Naive thymus-derived CD8-positive, alpha-beta T cell (primary cell): Measurements from ENCODE around the gene HMG20A. TPM values are rescaled to one million over a fixed set of nuclear protein-coding genes. Genes with fewer than 3 reads are reported as not detected.

Experiments
- ATAC-seq, 2 donors: fragments of 150-1000 bp; cut with Tn5 transposase in 1 of 2; sonication (Bioruptor Pico), chemical (Tn5 transposase) in 1 of 2; 1 replicate in 1 of 2; 2 replicates in 1 of 2; pipeline ENCODE4 v1.10.0; 2021; ENCODE audit warnings: mild to moderate bottlenecking in 2 of 2, moderate library complexity in 2 of 2
- POLR2A ChIA-PET: fragments of 350-600 bp; sonication (Branson Sonifier 250); formaldehyde crosslinking; loops from one replicate; lab custom pipeline; 2021; ENCODE audit warnings: antibody characterized with exemption; lab: Charles Lee
- DNase-seq, 10 donors: peaks; one replicate each; pipeline versions ENCODE4 v3.0.0 to v3.0.0-alpha.2; 2020 to 2022
- H3K27ac Mint-ChIP-seq, 10 donors: one replicate each; pipeline ENCODE4 v1.8.0; 2020 to 2022; ENCODE audit warnings: mild to moderate bottlenecking in 10 of 10, mixed read lengths in 10 of 10, moderate library complexity in 4 of 10, inconsistent platforms in 1 of 10
- H3K27me3 Mint-ChIP-seq, 5 donors: one replicate each; pipeline ENCODE4 v1.8.0; 2021 to 2022; ENCODE audit warnings: mixed read lengths in 5 of 5
- H3K36me3 Mint-ChIP-seq, 3 donors: one replicate each; pipeline ENCODE4 v1.8.0; 2020 to 2022; ENCODE audit warnings: mixed read lengths in 3 of 3, mild to moderate bottlenecking in 2 of 3, inconsistent platforms in 1 of 3
- H3K4me1 Mint-ChIP-seq, 4 donors: one replicate each; pipeline ENCODE4 v1.8.0; 2021 to 2022; ENCODE audit warnings: mixed read lengths in 4 of 4
- H3K4me3 Mint-ChIP-seq, 10 donors: one replicate each; pipeline ENCODE4 v1.8.0; 2020 to 2022; ENCODE audit warnings: mild to moderate bottlenecking in 10 of 10, mixed read lengths in 10 of 10, moderate library complexity in 6 of 10, inconsistent platforms in 1 of 10
- H3K9me3 Mint-ChIP-seq, 9 donors: one replicate each; pipeline ENCODE4 v1.8.0; 2020 to 2022; ENCODE audit warnings: mixed read lengths in 9 of 9, mild to moderate bottlenecking in 3 of 9, inconsistent platforms in 1 of 9, moderate library complexity in 1 of 9
- polyA plus RNA-seq, 3 donors: library from polyadenylated mRNA; unstranded; fragments of 300-500 nt; fragmentation: Illumina TruSeq; gene quantifications; one replicate each; pipeline ENCODE4 v1.2.3, GENCODE V29; 2021
- total RNA-seq, 8 experiments: library from RNA in 2 of 8; stranded (reverse) in 2 of 8; gene quantifications; one replicate each; pipeline ENCODE4 v1.2.3 and lab custom pipeline; 2021 to 2026

HMG20A gene
- total and polyA plus RNA-seq, 5 experiments from 2014 or later, result 28.7 to 72.4 (median 35.7) TPM

DNA sequence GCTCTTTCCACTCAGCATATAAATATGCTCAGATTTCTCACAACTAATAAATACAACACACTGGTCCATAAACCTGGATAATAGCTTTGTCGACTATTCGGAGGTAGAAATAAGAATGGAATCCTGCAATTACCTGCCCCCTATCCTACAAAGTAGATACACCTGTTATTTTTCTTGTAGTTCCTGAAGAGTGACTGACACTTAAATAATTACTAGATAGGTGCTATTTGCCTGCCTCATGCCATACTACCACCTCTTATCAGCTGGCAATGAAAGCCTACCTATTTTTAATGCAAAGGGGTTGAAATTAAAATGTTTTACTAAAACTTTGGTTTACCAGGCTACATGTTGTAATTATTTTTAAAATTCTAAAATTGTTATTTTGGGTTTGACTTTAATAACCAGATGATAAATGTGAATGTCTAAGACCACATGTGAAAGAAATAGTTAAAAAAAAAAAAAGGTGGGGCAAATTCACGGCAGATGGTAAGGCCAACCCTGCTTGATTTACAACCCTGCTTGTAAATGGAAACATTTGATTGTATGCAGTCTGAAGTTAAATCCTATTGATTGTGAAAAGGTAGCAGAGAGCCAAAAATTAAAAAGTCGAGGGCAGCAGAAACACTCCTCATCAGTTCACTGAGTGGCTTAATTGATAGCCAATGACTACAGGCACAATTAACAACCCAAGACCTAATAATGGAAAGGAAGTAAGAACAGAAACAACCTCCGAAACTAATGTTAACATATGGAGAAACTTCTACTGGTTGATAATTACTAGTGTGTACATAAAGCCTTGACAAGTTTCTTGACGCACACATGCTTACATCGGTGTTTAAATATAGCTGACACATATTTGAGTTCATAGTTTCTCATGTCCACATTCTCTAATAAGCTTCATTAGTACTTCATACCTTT, 9.7 kb upstream of the HMG20A start:
- H3K27me3 Mint-ChIP-seq, result no peaks in the 10 kb centered on the region
- no peaks in the 10 kb centered on the region for H3K36me3 Mint-ChIP-seq
- POLR2A ChIA-PET, result interaction anchor here (2.6 kb wide), 1 partner anchor 8 kb away, joined by 16 read pairs; the partner anchor contains the start of gene PEAK1
- H3K4me1 Mint-ChIP-seq, result peaks cover 11 to 45% (median 22%) of the 10 kb centered on the region in 4 donors
- no peaks in the 10 kb centered on the region for H3K9me3 Mint-ChIP-seq
- peak overlapping the region in 2 of 10 donors; percentile 37 to 67 for H3K4me3 Mint-ChIP-seq
- DNase-seq, result no peak
- ATAC-seq, result no peak
- H3K27ac Mint-ChIP-seq, result peak overlapping the region in 2 of 10 donors; percentile 64 to 83

DNA sequence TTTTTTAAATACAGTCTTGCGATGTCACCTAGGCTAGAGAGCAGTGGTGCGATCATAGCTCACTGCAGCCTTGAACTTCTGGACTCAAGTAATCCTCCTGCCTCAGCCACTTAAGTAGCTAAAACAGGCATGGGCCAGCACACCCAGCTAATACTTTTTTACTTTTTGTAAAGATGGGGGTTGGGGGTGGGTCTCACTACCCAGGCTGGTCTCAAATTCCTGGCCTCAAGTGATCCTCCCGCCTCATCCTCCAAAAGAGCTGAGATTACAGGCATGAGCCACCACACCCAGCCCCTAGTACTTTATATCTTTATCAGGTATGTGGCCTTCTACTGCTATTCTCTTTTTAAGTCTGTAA, 9.1 kb upstream of the HMG20A start:
- POLR2A ChIA-PET, result no interaction called here
- DNase-seq, result no peak
- no peak overlapping the region for H3K4me3 Mint-ChIP-seq
- no peaks in the 10 kb centered on the region for H3K9me3 Mint-ChIP-seq
- H3K27ac Mint-ChIP-seq, result no peak overlapping the region
- no peaks in the 10 kb centered on the region for H3K27me3 Mint-ChIP-seq
- ATAC-seq, result no peak
- H3K36me3 Mint-ChIP-seq, result no peaks in the 10 kb centered on the region
- peaks cover 7 to 39% (median 17%) of the 10 kb centered on the region in 4 donors for H3K4me1 Mint-ChIP-seq

DNA sequence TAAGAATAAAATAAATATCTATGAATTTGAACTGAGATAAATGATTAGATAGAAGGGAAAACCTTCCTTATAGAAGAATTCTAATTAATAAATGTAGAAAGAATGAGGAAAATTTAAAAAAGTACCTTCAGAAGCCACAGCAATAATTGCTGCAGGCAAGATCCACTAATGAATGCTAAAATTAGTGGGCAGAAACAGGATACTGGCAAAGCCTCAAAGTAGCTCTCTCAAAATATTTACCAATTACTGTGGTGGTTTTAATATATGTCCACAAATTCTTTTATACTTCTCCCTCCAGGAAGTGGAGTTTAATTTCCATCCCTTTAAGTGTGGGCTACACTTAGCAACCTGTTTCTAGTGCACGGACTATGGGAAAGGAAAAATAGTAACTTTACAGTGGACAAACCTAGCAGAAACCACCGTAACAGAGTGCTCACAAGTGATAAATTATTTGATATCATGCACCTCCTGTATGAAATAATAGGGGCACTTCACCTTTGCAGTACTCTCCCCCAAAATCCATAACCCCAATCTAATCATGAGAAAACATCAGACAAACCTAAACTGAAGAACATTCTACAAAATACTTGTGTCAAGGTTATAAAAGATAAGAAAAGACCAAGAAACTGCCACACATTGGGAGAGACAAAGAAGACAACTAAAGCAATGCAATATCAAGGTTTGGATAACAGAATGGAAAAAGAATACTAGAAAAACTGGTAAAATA, 7.6 kb upstream of the HMG20A start:
- ATAC-seq (no peak), DNase-seq (no peak)
- peak overlapping the region in 1 of 10 donors; percentile 52 for H3K27ac Mint-ChIP-seq
- no peak overlapping the region for H3K4me3 Mint-ChIP-seq
- no peaks in the 10 kb centered on the region for H3K9me3 Mint-ChIP-seq
- POLR2A ChIA-PET, result no interaction called here
- H3K4me1 Mint-ChIP-seq, result peaks cover 9 to 38% (median 13%) of the 10 kb centered on the region in 4 donors
- no peaks in the 10 kb centered on the region for H3K36me3 Mint-ChIP-seq
- no peaks in the 10 kb centered on the region for H3K27me3 Mint-ChIP-seq

DNA sequence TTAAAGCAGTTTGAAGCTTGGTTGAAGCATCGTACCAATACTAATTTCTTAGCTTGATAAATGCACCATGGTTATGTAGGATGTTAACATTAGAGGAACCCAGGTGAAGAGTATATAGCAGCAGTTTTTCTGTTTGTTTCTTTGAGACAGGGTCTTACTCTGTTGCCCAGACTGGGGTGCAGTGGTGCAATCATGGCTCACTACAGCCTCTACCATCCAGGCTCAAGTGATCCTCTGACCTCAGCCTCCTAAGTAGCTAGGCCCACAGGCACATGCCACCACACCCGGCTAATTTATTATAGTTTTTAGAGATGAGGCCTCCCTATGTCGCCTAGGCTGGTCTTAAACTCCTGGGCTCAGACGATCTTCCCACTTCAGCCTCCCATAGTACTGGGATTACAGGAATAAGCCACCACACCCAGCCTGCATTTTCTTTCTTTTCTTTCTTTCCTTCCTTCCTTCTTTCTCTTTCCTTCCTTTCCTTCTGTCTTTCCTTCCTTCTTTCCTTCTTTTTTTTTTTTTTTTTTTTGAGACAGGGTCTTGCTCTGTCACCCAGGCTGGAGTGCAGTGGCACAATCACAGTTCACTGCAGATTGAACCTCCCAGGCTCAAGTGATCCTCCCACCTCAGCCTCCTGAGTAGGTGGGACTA, 6.9 kb upstream of the HMG20A start:
- POLR2A ChIA-PET, result no interaction called here
- no peaks in the 10 kb centered on the region for H3K9me3 Mint-ChIP-seq
- H3K27me3 Mint-ChIP-seq, result no peaks in the 10 kb centered on the region
- no peak overlapping the region for H3K4me3 Mint-ChIP-seq
- no peaks in the 10 kb centered on the region for H3K36me3 Mint-ChIP-seq
- no peak for ATAC-seq
- no peak overlapping the region for H3K27ac Mint-ChIP-seq
- peaks cover 11 to 40% (median 19%) of the 10 kb centered on the region in 4 donors for H3K4me1 Mint-ChIP-seq
- no peak for DNase-seq

GRCh38 chr15:77414789-77415442, 5.8 kb upstream of the HMG20A start:
- DNase-seq (no peak), ATAC-seq (no peak)
- POLR2A ChIA-PET, result no interaction called here
- Mint-ChIP-seq H3K27me3 (no peaks in the 10 kb centered on the region), H3K4me3 (no peak overlapping the region), H3K9me3 (no peaks in the 10 kb centered on the region), H3K36me3 (no peaks in the 10 kb centered on the region), H3K4me1 (peaks cover 10 to 34% (median 15%) of the 10 kb centered on the region in 4 donors), H3K27ac (peak overlapping the region in 1 of 10 donors; percentile 44)

GRCh38 chr15:77415450-77416147, 5.1 kb upstream of the HMG20A start:
- no peak overlapping the region for H3K4me3 Mint-ChIP-seq
- no peak for DNase-seq

GRCh38 chr15:77416148-77416455, 4.6 kb upstream of the HMG20A start:
- H3K4me3 Mint-ChIP-seq, result no peak overlapping the region
- no peaks in the 10 kb centered on the region for H3K9me3 Mint-ChIP-seq
- POLR2A ChIA-PET, result no interaction called here
- DNase-seq, result no peak
- ATAC-seq, result no peak
- peaks cover 11 to 28% (median 15%) of the 10 kb centered on the region in 4 donors for H3K4me1 Mint-ChIP-seq
- H3K27me3 Mint-ChIP-seq, result no peaks in the 10 kb centered on the region
- no peaks in the 10 kb centered on the region for H3K36me3 Mint-ChIP-seq
- H3K27ac Mint-ChIP-seq, result no peak overlapping the region

More at GRCh38 chr15:77415450-77416147, 5.1 kb upstream of the HMG20A start:
- Mint-ChIP-seq H3K27me3 (no peaks in the 10 kb centered on the region), H3K4me1 (peaks cover 8 to 29% (median 13%) of the 10 kb centered on the region in 4 donors), H3K9me3 (no peaks in the 10 kb centered on the region), H3K27ac (no peak overlapping the region), H3K36me3 (no peaks in the 10 kb centered on the region)
- POLR2A ChIA-PET, result no interaction called here
- no peak for ATAC-seq

- Mint-ChIP-seq H3K27ac (no peak overlapping the region), H3K4me3 (peak overlapping the region in 1 of 10 donors; percentile 20), H3K9me3 (no peaks in the 10 kb centered on the region), H3K36me3 (no peaks in the 10 kb centered on the region), H3K4me1 (peaks cover 14 to 37% (median 18%) of the 10 kb centered on the region in 4 donors), H3K27me3 (no peaks in the 10 kb centered on the region)
- DNase-seq (no peak), ATAC-seq (no peak)
- POLR2A ChIA-PET, result no interaction called here
Observed at GRCh38 chr15:77416954-77417353, 3.7 kb upstream of the HMG20A start.

DNA sequence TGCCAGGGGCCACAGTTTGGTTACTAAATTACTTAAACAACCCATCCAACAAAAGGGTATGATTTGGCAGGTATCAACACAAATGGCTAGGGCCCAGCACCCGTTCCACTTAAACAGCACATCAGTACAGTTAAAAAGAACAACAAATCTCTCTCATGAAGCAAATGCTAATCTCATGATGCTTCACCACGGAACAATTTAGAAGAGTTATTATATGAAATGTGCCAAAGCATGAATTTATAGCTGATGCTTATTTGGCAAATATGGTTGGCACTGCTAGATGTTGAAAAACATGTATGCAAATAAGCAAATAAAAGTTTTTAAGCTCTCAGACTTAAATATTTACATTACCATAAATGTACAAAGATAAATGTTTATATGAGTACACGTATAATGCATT, 3.1 kb upstream of the HMG20A start:
- POLR2A ChIA-PET, result no interaction called here
- peaks cover 13 to 38% (median 19%) of the 10 kb centered on the region in 4 donors for H3K4me1 Mint-ChIP-seq
- H3K36me3 Mint-ChIP-seq, result no peaks in the 10 kb centered on the region
- no peaks in the 10 kb centered on the region for H3K27me3 Mint-ChIP-seq
- DNase-seq, result no peak
- peak overlapping the region in 1 of 10 donors; percentile 86 for H3K27ac Mint-ChIP-seq
- H3K4me3 Mint-ChIP-seq, result peak overlapping the region in 2 of 10 donors; percentile 2 to 99
- no peaks in the 10 kb centered on the region for H3K9me3 Mint-ChIP-seq
- no peak for ATAC-seq

DNA sequence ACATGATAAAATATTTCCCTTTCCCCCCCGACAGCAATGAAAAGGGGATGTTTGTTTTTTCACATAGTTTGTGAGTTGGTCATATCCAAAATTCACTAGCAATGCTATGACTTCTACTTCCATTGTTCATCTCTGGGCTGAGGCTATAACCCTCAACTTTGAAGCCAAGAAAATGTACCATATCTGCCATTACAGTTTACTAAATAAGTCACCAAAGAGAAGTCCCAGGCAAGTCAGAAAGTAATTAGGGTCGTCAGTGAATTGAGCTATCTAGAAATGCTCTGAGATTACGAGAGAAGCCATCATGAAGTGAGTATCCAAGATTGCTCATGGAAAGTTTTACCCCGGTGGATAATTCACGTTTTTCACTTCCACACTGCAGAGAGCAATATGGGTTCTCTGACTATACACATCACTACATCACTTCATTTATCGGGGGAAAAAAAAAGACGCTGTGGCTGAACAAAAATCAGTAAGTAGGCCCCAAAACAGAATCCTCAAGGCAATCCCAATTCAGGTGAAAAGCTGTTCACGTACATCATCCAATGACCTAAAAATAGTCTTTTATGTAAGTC, 2.2 kb upstream of the HMG20A start:
- ATAC-seq, result no peak
- Mint-ChIP-seq H3K36me3 (no peaks in the 10 kb centered on the region), H3K4me3 (peak overlapping the region; percentile 85 to 99 (median 94)), H3K27ac (peak overlapping the region; percentile 77 to 95 (median 90)), H3K9me3 (no peaks in the 10 kb centered on the region), H3K27me3 (no peaks in the 10 kb centered on the region), H3K4me1 (peaks cover 15 to 42% (median 27%) of the 10 kb centered on the region in 4 donors)
- peak in 1 of 10 donors; percentile 6 for DNase-seq
- POLR2A ChIA-PET, result interaction anchor here (1.3 to 1.7 kb wide), 3 partner anchors 9 to 125 kb away, joined by 3 to 16 read pairs (median 3); no protein-coding TSS in a partner anchor

DNA sequence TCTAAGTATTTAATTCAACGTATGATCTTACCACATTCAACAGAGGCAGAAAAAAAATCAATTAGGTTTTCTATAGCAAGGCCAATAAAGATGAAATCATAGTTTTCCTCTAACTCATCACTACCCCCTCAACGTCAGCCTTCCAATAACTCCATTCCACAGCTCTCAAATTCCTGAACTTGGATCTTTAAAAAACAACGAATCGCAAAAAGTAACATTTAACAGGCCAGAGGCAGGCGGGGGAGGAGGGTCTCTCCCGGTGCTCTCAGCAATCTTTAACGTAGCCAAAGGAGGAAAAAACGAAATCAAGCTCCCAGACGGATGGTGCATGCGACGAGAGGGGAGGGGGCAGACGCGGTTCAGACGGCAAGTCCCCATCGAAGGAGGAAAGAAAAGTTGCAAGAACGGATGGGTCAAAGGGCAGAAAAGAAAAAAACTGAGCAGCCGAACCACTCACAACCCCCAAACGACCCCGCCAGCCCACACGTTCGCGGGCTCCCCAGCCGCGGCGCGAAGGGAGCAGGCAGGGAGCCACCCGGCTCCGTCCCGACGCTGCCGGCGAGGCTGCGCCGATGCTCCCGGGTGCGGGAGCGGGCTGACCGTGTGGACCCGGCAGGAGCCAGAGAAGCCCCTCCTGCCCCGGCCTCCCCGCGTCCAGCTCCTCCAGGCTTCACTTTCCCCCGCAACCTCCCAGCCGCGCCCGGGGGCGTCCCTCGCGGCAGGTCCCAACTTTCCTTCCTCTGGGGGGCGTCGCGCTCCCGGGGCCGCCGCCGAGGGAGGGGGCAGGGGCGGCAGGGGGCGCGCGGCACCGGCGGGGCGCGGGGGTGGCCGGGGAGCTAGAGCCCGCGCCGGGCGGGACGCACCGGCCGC, 1.5 kb upstream of the HMG20A start:
- ATAC-seq (peak in 1 of 2 donors; percentile 3), DNase-seq (peak in 9 of 10 donors; percentile 7 to 72 (median 40))
- H3K4me3 Mint-ChIP-seq, result peak overlapping the region; percentile 85 to 99 (median 94)
- POLR2A ChIA-PET, result interaction anchor here (1.3 to 1.7 kb wide), 3 partner anchors 9 to 125 kb away, joined by 3 to 16 read pairs (median 3); no protein-coding TSS in a partner anchor
- peaks cover 19 to 49% (median 34%) of the 10 kb centered on the region in 4 donors for H3K4me1 Mint-ChIP-seq
- H3K36me3 Mint-ChIP-seq, result no peaks in the 10 kb centered on the region
- H3K27ac Mint-ChIP-seq, result peak overlapping the region; percentile 77 to 95 (median 90)
- H3K27me3 Mint-ChIP-seq, result no peaks in the 10 kb centered on the region
- no peaks in the 10 kb centered on the region for H3K9me3 Mint-ChIP-seq
